ENCODE data around the gene BAZ2B.

The BAZ2B gene

GRCh38 chr2:159270744-159271379 lies 345.5 kb downstream of the BAZ2B start:
- no peak overlapping the region for H2AFZ ChIP-seq (ENCODE audit: low read depth, low read length)
- no peak overlapping the region for H3K27ac ChIP-seq (ENCODE audit: low read length)
- H3K4me1 ChIP-seq (ENCODE audit: insufficient read depth, low read length), result no peaks in the 10 kb centered on the region
- H3K27me3 ChIP-seq (ENCODE audit: insufficient read depth, low read length, poor library complexity), result no peaks in the 10 kb centered on the region
- peaks cover 40% of the 10 kb centered on the region for H3K36me3 ChIP-seq (ENCODE audit: insufficient read depth, low read length)
- TF ChIP-seq EZH2 (IDR thresholded peaks at IDR 0.05; ENCODE audit: borderline replicate concordance, low read depth, low read length, severe bottlenecking), result no peak
- TF ChIP-seq, protein P1, sequence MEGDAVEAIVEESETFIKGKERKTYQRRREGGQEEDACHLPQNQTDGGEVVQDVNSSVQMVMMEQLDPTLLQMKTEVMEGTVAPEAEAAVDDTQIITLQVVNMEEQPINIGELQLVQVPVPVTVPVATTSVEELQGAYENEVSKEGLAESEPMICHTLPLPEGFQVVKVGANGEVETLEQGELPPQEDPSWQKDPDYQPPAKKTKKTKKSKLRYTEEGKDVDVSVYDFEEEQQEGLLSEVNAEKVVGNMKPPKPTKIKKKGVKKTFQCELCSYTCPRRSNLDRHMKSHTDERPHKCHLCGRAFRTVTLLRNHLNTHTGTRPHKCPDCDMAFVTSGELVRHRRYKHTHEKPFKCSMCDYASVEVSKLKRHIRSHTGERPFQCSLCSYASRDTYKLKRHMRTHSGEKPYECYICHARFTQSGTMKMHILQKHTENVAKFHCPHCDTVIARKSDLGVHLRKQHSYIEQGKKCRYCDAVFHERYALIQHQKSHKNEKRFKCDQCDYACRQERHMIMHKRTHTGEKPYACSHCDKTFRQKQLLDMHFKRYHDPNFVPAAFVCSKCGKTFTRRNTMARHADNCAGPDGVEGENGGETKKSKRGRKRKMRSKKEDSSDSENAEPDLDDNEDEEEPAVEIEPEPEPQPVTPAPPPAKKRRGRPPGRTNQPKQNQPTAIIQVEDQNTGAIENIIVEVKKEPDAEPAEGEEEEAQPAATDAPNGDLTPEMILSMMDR (IDR thresholded peaks at IDR 0.05; ENCODE audit: borderline replicate concordance, extremely low read depth, low read length, poor library complexity, severe bottlenecking), result no peak
- H3K79me2 ChIP-seq (ENCODE audit: insufficient read depth, low read length), result peaks cover 64% of the 10 kb centered on the region
- no peak overlapping the region for H3K4me3 ChIP-seq (ENCODE audit: low read depth in 1 of 2, low read length in 2 of 2)
- no peak for DNase-seq
- H3K9me3 ChIP-seq (ENCODE audit: insufficient read depth, low read length, severe bottlenecking), result no peaks in the 10 kb centered on the region
- no peak overlapping the region for H3K4me2 ChIP-seq (ENCODE audit: insufficient read depth, low read length)
- ATAC-seq (ENCODE audit: insufficient read depth, low read depth), result no peak
- no peak overlapping the region for H3K9ac ChIP-seq (ENCODE audit: low read depth, low read length)
- no peaks in the 10 kb centered on the region for H4K20me1 ChIP-seq (ENCODE audit: insufficient read depth, low read length)
